NCI-H128 (cell line): ENCODE data around the gene NFYC.

Experiments used
- DNase-seq: peaks from one replicate; lab custom pipeline; 2025; ENCODE audit not compliant: unreplicated experiment; lab: John Stamatoyannopoulos, UW

NFYC gene

GRCh38 chr1:40777224-40777970 lies 85.9 kb downstream of the NFYC start:
- DNase-seq: no peak

GRCh38 chr1:40780678-40781607 lies 89.4 kb downstream of the NFYC start:
- DNase-seq: no peak

- no peak for DNase-seq
Measured at GRCh38 chr1:40781608-40781971, 90.1 kb downstream of the NFYC start.

GRCh38 chr1:40782371-40782956 lies 91.0 kb downstream of the NFYC start:
- DNase-seq: no peak

- peak; percentile 56 for DNase-seq
Measured at GRCh38 chr1:40783001-40783905, 91.7 kb downstream of the NFYC start, which contains the start of gene KCNQ4. TSS of gene KCNQ4 (plus strand) at chr1:40783787. CDS start at chr1:40784094, 307 bp downstream.

GRCh38 chr1:40784141-40784770 lies 92.8 kb downstream of the NFYC start:
- DNase-seq: no peak

- no peak for DNase-seq
Measured at GRCh38 chr1:40784771-40785151, 93.3 kb downstream of the NFYC start.

- DNase-seq: no peak
Measured at GRCh38 chr1:40785446-40785845, 93.9 kb downstream of the NFYC start.

- DNase-seq: no peak
Measured at GRCh38 chr1:40786171-40786994, 94.9 kb downstream of the NFYC start.

- DNase-seq: no peak
Measured at GRCh38 chr1:40786995-40787705, 95.6 kb downstream of the NFYC start.

- DNase-seq: no peak
Measured at GRCh38 chr1:40787737-40788560, 96.4 kb downstream of the NFYC start.

- no peak for DNase-seq
Measured at GRCh38 chr1:40788561-40789341, 97.2 kb downstream of the NFYC start.

- no peak for DNase-seq
Measured at GRCh38 chr1:40789342-40789598, 97.8 kb downstream of the NFYC start.

- no peak for DNase-seq
Measured at GRCh38 chr1:40789661-40790430, 98.3 kb downstream of the NFYC start.

- no peak for DNase-seq
Measured at GRCh38 chr1:40792036-40792435, 100.5 kb downstream of the NFYC start.

GRCh38 chr1:40793617-40794016 lies 102.1 kb downstream of the NFYC start:
- no peak for DNase-seq

GRCh38 chr1:40794048-40794447 lies 102.5 kb downstream of the NFYC start:
- no peak for DNase-seq
